ENCODE data around the gene B3GLCT. TPM values are rescaled to one million over a fixed set of nuclear protein-coding genes. Genes with fewer than 3 reads are reported as not detected.

Gene B3GLCT
- polyA plus RNA-seq, 2 donors: 1.9 to 2.0 TPM

DNA sequence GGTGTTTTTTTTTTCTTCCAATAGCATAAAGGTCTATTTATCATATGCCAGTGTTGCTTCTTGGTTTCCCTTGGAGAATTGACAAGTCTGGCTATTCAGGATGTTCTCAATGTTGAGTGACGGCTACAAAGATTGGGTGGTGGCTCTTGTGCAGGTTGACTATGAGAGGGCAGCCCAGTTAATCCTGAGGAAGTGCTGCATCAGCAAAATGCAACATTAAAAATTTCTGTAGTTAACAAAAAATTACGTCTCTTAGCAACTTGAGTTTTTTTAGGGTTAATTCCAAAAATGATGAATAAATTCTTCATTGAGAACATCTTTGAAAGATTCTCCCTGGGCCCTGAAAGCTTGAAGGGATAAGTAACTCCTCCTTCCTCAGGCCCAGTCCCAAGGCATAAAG, 147.1 kb downstream of the B3GLCT start:
- Histone ChIP-seq H3K9me3 (ENCODE audit: control insufficient read depth in 2 of 2, insufficient read depth in 1 of 2, low read depth in 1 of 2, low read length in 1 of 2) (no peaks in the 10 kb centered on the region), H3K4me3 (ENCODE audit: low read depth in 1 of 2, low read length in 2 of 2) (no peak overlapping the region), H3K27me3 (ENCODE audit: control insufficient read depth in 1 of 2, insufficient read depth in 2 of 2, low read length in 2 of 2) (no peaks in the 10 kb centered on the region), H3K4me1 (ENCODE audit: control insufficient read depth in 2 of 2, insufficient read depth in 2 of 2, low read length in 1 of 2) (no peaks in the 10 kb centered on the region), H3K27ac (ENCODE audit: low read depth in 2 of 2, low read length in 1 of 2) (no peak overlapping the region), H3K36me3 (ENCODE audit: control insufficient read depth in 2 of 2, insufficient read depth in 2 of 2, low read length in 1 of 2) (no peaks in the 10 kb centered on the region)
- 81 to 90% methylated on average over 2 of the region's 2 CpGs for WGBS, 2 donors

DNA sequence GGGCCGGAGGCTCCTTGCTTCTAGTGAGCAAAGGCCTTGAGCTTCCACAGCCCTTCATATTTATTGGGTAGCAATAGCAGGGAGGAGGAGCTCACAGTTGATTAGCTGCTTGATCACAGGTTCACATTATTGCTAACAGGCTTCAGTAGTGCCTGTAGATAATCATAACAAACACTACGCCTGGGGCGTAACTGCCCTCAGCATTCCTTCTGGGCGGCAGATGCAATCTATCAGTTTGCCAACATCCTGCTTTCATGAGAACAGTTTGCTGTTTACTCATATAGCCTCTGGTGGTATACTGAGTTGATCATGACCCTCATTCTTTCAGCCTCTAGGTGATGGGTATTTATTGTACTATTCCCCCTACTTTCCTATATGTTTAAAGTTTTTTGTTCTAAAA, 149.4 kb downstream of the B3GLCT start:
- H3K4me1 ChIP-seq (ENCODE audit: control insufficient read depth in 2 of 2, insufficient read depth in 2 of 2, low read length in 1 of 2): no peaks in the 10 kb centered on the region
- H3K27me3 ChIP-seq (ENCODE audit: control insufficient read depth in 1 of 2, insufficient read depth in 2 of 2, low read length in 2 of 2): no peaks in the 10 kb centered on the region
- no peaks in the 10 kb centered on the region for H3K36me3 ChIP-seq (ENCODE audit: control insufficient read depth in 2 of 2, insufficient read depth in 2 of 2, low read length in 1 of 2)
- no peak overlapping the region for H3K27ac ChIP-seq (ENCODE audit: low read depth in 2 of 2, low read length in 1 of 2)
- H3K4me3 ChIP-seq (ENCODE audit: low read depth in 1 of 2, low read length in 2 of 2): no peak overlapping the region
- no peaks in the 10 kb centered on the region for H3K9me3 ChIP-seq (ENCODE audit: control insufficient read depth in 2 of 2, insufficient read depth in 1 of 2, low read depth in 1 of 2, low read length in 1 of 2)
- WGBS, 2 donors: 73 to 78% methylated on average over 4 of the region's 4 CpGs

DNA sequence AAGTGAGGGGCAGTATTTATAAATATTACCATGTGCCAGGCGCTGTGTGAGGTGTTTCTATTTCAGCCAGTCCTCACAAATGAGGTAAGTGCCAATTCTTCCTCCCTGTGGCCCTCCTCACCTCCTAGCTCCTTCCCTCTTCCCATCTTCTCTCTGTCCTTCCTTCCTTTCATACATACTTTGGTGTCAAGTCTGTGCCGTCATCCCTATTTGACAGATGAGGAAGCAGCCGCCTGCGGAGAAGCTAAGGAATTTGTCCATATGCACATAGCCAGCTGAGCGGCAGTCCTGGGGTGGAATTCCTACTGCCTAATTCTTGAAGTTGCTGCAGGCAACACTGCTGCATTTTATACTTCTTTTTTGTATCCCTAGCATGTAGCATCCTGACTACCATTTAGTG, 150.8 kb downstream of the B3GLCT start:
- 55 to 62% methylated on average over 5 of the region's 5 CpGs for WGBS, 2 donors
- no peaks in the 10 kb centered on the region for H3K36me3 ChIP-seq (ENCODE audit: control insufficient read depth in 2 of 2, insufficient read depth in 2 of 2, low read length in 1 of 2)
- H3K4me1 ChIP-seq (ENCODE audit: control insufficient read depth in 2 of 2, insufficient read depth in 2 of 2, low read length in 1 of 2): no peaks in the 10 kb centered on the region
- H3K9me3 ChIP-seq (ENCODE audit: control insufficient read depth in 2 of 2, insufficient read depth in 1 of 2, low read depth in 1 of 2, low read length in 1 of 2): peaks cover 3 to 6% of the 10 kb centered on the region in 2 donors
- no peak overlapping the region for H3K27ac ChIP-seq (ENCODE audit: low read depth in 2 of 2, low read length in 1 of 2)
- H3K27me3 ChIP-seq (ENCODE audit: control insufficient read depth in 1 of 2, insufficient read depth in 2 of 2, low read length in 2 of 2): no peaks in the 10 kb centered on the region
- H3K4me3 ChIP-seq (ENCODE audit: low read depth in 1 of 2, low read length in 2 of 2): no peak overlapping the region

DNA sequence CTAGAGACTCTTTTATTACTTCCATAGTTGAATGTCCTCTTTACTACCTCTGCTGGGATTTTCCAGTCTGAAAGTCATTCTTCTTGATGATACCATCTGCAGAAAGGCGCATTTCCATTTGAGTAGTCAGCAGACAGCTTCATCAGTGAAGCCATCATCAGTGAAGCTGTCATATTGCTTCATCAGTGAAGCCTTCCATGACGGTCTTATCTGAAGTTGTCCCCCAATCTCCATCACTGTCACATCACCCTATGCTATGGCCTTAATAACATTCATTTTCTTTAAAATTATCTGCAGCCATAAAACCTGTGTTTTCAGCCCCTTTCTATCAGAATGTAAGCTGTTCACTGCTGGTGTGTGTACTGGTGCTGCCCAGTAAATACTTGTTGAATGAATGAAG, 151.6 kb downstream of the B3GLCT start:
- Histone ChIP-seq H3K27ac (ENCODE audit: low read depth in 2 of 2, low read length in 1 of 2) (no peak overlapping the region), H3K36me3 (ENCODE audit: control insufficient read depth in 2 of 2, insufficient read depth in 2 of 2, low read length in 1 of 2) (no peaks in the 10 kb centered on the region), H3K4me3 (ENCODE audit: low read depth in 1 of 2, low read length in 2 of 2) (no peak overlapping the region), H3K9me3 (ENCODE audit: control insufficient read depth in 2 of 2, insufficient read depth in 1 of 2, low read depth in 1 of 2, low read length in 1 of 2) (peaks cover 3 to 6% of the 10 kb centered on the region in 2 donors), H3K27me3 (ENCODE audit: control insufficient read depth in 1 of 2, insufficient read depth in 2 of 2, low read length in 2 of 2) (no peaks in the 10 kb centered on the region), H3K4me1 (ENCODE audit: control insufficient read depth in 2 of 2, insufficient read depth in 2 of 2, low read length in 1 of 2) (no peaks in the 10 kb centered on the region)
- 76 to 80% methylated on average over 2 of the region's 2 CpGs for WGBS, 2 donors

DNA sequence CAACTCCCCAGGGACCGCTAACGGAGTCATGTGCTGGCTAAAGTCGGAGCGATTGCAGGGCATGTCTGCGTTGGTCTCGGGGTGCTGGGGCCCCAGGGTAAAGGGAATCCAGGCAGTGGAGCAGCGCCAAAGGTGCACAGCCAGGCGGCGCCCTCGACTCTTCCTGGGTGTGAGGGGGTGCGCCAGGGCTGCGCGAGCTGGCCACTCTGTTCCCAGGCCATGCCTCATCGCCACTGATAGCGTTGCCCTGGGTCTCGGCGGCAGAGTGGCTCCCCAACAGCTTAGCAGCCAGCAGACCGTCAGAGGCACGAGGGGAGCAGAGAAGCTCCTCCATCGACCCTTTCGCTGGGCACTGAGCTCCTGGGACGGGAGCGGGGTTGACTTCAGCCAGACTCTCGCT, 152.7 kb downstream of the B3GLCT start:
- WGBS, 2 donors: 31 to 37% methylated on average over 24 of the region's 24 CpGs

DNA sequence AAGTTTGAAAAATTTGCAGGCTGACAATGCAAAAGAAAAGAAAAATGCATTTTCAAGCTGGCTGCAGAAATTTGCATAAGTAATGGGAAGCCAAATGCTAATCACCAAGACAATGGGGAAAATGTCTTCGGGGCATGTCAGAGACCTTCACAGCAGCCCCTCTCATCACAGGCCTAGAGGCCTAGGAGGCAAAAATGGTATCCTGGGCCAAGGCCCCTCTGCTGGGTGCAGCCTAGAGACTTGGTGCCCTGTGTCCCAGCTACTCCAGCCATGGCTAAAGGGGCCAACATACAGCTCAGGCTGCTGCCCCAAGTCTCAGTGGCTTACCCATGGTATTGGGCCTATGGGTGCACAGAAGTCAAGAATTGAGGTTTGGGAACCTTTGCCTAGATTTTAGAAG, 155.2 kb downstream of the B3GLCT start:
- 96 to 100% methylated on average over 1 of the region's 1 CpG for WGBS, 2 donors
- no peak overlapping the region for H3K4me3 ChIP-seq (ENCODE audit: low read depth in 1 of 2, low read length in 2 of 2)

More for the DNA sequence above, 152.7 kb downstream of the B3GLCT start:
- Histone ChIP-seq H3K4me3 (ENCODE audit: low read depth in 1 of 2, low read length in 2 of 2) (no peak overlapping the region), H3K27me3 (ENCODE audit: control insufficient read depth in 1 of 2, insufficient read depth in 2 of 2, low read length in 2 of 2) (no peaks in the 10 kb centered on the region), H3K36me3 (ENCODE audit: control insufficient read depth in 2 of 2, insufficient read depth in 2 of 2, low read length in 1 of 2) (no peaks in the 10 kb centered on the region), H3K27ac (ENCODE audit: low read depth in 2 of 2, low read length in 1 of 2) (no peak overlapping the region), H3K4me1 (ENCODE audit: control insufficient read depth in 2 of 2, insufficient read depth in 2 of 2, low read length in 1 of 2) (no peaks in the 10 kb centered on the region), H3K9me3 (ENCODE audit: control insufficient read depth in 2 of 2, insufficient read depth in 1 of 2, low read depth in 1 of 2, low read length in 1 of 2) (peaks cover 3 to 6% of the 10 kb centered on the region in 2 donors)

DNA sequence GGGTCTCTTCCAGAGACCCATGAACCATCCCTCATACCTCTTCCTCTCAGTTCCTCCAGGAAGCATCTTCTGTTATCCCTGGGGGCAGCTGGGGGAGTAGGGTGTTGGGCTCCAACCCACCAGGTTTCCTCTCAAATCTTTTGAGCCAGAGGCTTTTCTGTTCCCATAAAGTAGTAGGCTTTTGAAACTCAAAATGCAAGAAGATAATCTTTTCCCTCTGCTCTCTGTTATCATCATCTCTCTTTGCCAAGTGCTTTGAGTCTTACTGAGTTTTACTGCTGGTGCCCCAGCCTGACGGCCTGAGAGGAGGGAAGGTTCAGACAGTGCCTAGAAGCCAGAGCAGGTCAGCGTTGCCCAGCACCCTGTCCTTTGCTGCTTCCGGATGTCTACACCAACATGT, 157.2 kb downstream of the B3GLCT start:
- peaks cover 3 to 6% of the 10 kb centered on the region in 2 donors for H3K9me3 ChIP-seq (ENCODE audit: control insufficient read depth in 2 of 2, insufficient read depth in 1 of 2, low read depth in 1 of 2, low read length in 1 of 2)
- no peaks in the 10 kb centered on the region for H3K4me1 ChIP-seq (ENCODE audit: control insufficient read depth in 2 of 2, insufficient read depth in 2 of 2, low read length in 1 of 2)
- no peaks in the 10 kb centered on the region for H3K36me3 ChIP-seq (ENCODE audit: control insufficient read depth in 2 of 2, insufficient read depth in 2 of 2, low read length in 1 of 2)
- H3K4me3 ChIP-seq (ENCODE audit: low read depth in 1 of 2, low read length in 2 of 2): no peak overlapping the region
- 82 to 91% methylated on average over 3 of the region's 3 CpGs for WGBS, 2 donors
- H3K27me3 ChIP-seq (ENCODE audit: control insufficient read depth in 1 of 2, insufficient read depth in 2 of 2, low read length in 2 of 2): no peaks in the 10 kb centered on the region
- no peak overlapping the region for H3K27ac ChIP-seq (ENCODE audit: low read depth in 2 of 2, low read length in 1 of 2)

More for the DNA sequence above, 155.2 kb downstream of the B3GLCT start:
- no peaks in the 10 kb centered on the region for H3K4me1 ChIP-seq (ENCODE audit: control insufficient read depth in 2 of 2, insufficient read depth in 2 of 2, low read length in 1 of 2)
- H3K27me3 ChIP-seq (ENCODE audit: control insufficient read depth in 1 of 2, insufficient read depth in 2 of 2, low read length in 2 of 2): no peaks in the 10 kb centered on the region
- H3K9me3 ChIP-seq (ENCODE audit: control insufficient read depth in 2 of 2, insufficient read depth in 1 of 2, low read depth in 1 of 2, low read length in 1 of 2): peaks cover 3 to 6% of the 10 kb centered on the region in 2 donors
- H3K36me3 ChIP-seq (ENCODE audit: control insufficient read depth in 2 of 2, insufficient read depth in 2 of 2, low read length in 1 of 2): no peaks in the 10 kb centered on the region
- no peak overlapping the region for H3K27ac ChIP-seq (ENCODE audit: low read depth in 2 of 2, low read length in 1 of 2)

DNA sequence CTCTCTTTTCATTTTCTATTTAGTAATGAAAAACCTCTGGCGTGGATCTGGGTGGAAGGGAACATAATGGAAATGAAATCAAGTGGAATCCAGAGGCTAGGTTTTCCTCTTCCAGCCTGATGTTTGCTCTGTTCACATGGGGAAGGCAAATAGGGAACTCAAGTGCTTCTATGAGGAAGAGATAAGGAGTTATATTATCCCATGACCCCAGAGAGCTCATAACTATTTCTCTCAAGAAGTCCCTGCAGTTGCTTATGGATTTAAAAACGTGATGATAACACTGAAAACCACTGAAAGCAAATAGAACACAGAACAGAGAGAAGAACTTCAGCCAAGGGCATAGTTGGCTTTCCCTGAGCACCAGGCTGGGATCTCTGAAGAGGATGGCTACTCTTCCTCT, 157.8 kb downstream of the B3GLCT start:
- no peak overlapping the region for H3K27ac ChIP-seq (ENCODE audit: low read depth in 2 of 2, low read length in 1 of 2)
- H3K9me3 ChIP-seq (ENCODE audit: control insufficient read depth in 2 of 2, insufficient read depth in 1 of 2, low read depth in 1 of 2, low read length in 1 of 2): peaks cover 3 to 6% of the 10 kb centered on the region in 2 donors
- 38 to 54% methylated on average over 2 of the region's 2 CpGs for WGBS, 2 donors
- H3K36me3 ChIP-seq (ENCODE audit: control insufficient read depth in 2 of 2, insufficient read depth in 2 of 2, low read length in 1 of 2): no peaks in the 10 kb centered on the region
- no peaks in the 10 kb centered on the region for H3K4me1 ChIP-seq (ENCODE audit: control insufficient read depth in 2 of 2, insufficient read depth in 2 of 2, low read length in 1 of 2)
- no peak overlapping the region for H3K4me3 ChIP-seq (ENCODE audit: low read depth in 1 of 2, low read length in 2 of 2)
- no peaks in the 10 kb centered on the region for H3K27me3 ChIP-seq (ENCODE audit: control insufficient read depth in 1 of 2, insufficient read depth in 2 of 2, low read length in 2 of 2)

DNA sequence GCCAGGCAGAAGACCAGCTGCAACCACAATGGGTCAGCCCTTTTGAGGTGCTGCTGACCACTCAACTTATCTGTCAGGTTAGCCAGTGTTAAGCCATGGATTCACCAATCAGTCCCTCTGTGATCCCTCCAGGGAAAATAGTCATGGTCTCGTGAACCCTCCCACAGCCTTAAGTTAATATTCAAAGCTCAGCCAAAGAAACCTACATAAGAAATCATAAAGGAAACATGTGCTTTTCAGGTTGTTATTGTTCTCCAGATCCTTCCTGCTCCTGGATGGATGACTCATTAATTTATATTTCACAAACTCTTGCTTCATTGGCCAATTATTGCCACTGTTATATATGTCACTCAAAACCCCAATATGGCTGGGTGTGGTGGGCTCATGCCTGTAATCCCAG, 161.9 kb downstream of the B3GLCT start:
- Histone ChIP-seq H3K9me3 (ENCODE audit: control insufficient read depth in 2 of 2, insufficient read depth in 1 of 2, low read depth in 1 of 2, low read length in 1 of 2) (peaks cover 9 to 11% of the 10 kb centered on the region in 2 donors), H3K4me3 (ENCODE audit: low read depth in 1 of 2, low read length in 2 of 2) (no peak overlapping the region), H3K27me3 (ENCODE audit: control insufficient read depth in 1 of 2, insufficient read depth in 2 of 2, low read length in 2 of 2) (no peaks in the 10 kb centered on the region), H3K4me1 (ENCODE audit: control insufficient read depth in 2 of 2, insufficient read depth in 2 of 2, low read length in 1 of 2) (no peaks in the 10 kb centered on the region), H3K27ac (ENCODE audit: low read depth in 2 of 2, low read length in 1 of 2) (no peak overlapping the region), H3K36me3 (ENCODE audit: control insufficient read depth in 2 of 2, insufficient read depth in 2 of 2, low read length in 1 of 2) (no peaks in the 10 kb centered on the region)
- 45 to 56% methylated on average over 1 of the region's 1 CpG for WGBS, 2 donors

DNA sequence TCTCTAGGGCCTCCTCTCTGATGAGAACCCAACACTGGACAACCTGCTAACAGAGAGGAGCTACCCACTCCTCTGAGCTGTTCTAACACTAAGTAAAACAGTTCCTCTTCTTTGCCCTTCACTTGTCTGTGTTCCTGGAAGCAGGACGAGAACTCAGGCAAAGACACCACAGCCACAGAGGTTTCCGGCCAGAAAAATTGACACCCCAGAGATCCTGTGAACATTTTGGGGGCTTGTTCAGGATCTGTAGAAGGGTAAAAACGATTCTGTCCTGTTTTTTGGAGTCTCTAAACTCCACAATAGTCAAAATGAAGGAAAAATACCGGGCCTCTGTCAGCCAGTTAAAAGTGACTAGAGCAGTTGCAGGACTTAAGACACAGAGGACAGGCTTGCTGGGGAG, 165.9 kb downstream of the B3GLCT start:
- Histone ChIP-seq H3K36me3 (ENCODE audit: control insufficient read depth in 2 of 2, insufficient read depth in 2 of 2, low read length in 1 of 2) (no peaks in the 10 kb centered on the region), H3K4me3 (ENCODE audit: low read depth in 1 of 2, low read length in 2 of 2) (no peak overlapping the region), H3K27ac (ENCODE audit: low read depth in 2 of 2, low read length in 1 of 2) (no peak overlapping the region), H3K9me3 (ENCODE audit: control insufficient read depth in 2 of 2, insufficient read depth in 1 of 2, low read depth in 1 of 2, low read length in 1 of 2) (peaks cover 9 to 11% of the 10 kb centered on the region in 2 donors), H3K27me3 (ENCODE audit: control insufficient read depth in 1 of 2, insufficient read depth in 2 of 2, low read length in 2 of 2) (no peaks in the 10 kb centered on the region), H3K4me1 (ENCODE audit: control insufficient read depth in 2 of 2, insufficient read depth in 2 of 2, low read length in 1 of 2) (no peaks in the 10 kb centered on the region)
- WGBS, 2 donors: 55 to 67% methylated on average over 4 of the region's 4 CpGs
